Measurements from ENCODE around the gene ELFN2.

Gene ELFN2

GRCh38 chr22:37340331-37341262, 86.7 kb downstream of the ELFN2 start:
- H3K36me3 Mint-ChIP-seq (ENCODE audit: low read depth) = no peaks in the 10 kb centered on the region
- H3K4me3 Mint-ChIP-seq = no peak overlapping the region
- H3K27ac Mint-ChIP-seq = no peak overlapping the region
- TF ChIP-seq CTCF (IDR thresholded peaks at IDR 0.05) = no peak
- H3K4me1 Mint-ChIP-seq = peaks cover 21% of the 10 kb centered on the region
- peaks cover 86% of the 10 kb centered on the region for H3K27me3 Mint-ChIP-seq (ENCODE audit: low read depth, poor library complexity)
- peak; percentile 40 for DNase-seq
- no peaks in the 10 kb centered on the region for H3K9me3 Mint-ChIP-seq

GRCh38 chr22:37338539-37339246, 88.6 kb downstream of the ELFN2 start:
- H3K4me1 Mint-ChIP-seq = peaks cover 33% of the 10 kb centered on the region
- H3K27me3 Mint-ChIP-seq (ENCODE audit: low read depth, poor library complexity) = peaks cover 99% of the 10 kb centered on the region
- H3K27ac Mint-ChIP-seq = no peak overlapping the region

GRCh38 chr22:37337204-37337943, 89.9 kb downstream of the ELFN2 start:
- no peak for TF ChIP-seq CTCF (IDR thresholded peaks at IDR 0.05)
- Mint-ChIP-seq H3K4me1 (peaks cover 39% of the 10 kb centered on the region), H3K27ac (no peak overlapping the region), H3K4me3 (no peak overlapping the region), H3K27me3 (ENCODE audit: low read depth, poor library complexity) (peaks cover 100% of the 10 kb centered on the region), H3K9me3 (no peaks in the 10 kb centered on the region), H3K36me3 (ENCODE audit: low read depth) (no peaks in the 10 kb centered on the region)
- no peak for DNase-seq

More at GRCh38 chr22:37338539-37339246, 88.6 kb downstream of the ELFN2 start:
- TF ChIP-seq CTCF (IDR thresholded peaks at IDR 0.05) = no peak
- no peak for DNase-seq
- Mint-ChIP-seq H3K4me3 (no peak overlapping the region), H3K36me3 (ENCODE audit: low read depth) (no peaks in the 10 kb centered on the region), H3K9me3 (no peaks in the 10 kb centered on the region)

- Mint-ChIP-seq H3K4me3 (no peak overlapping the region), H3K4me1 (peaks cover 41% of the 10 kb centered on the region), H3K36me3 (ENCODE audit: low read depth) (no peaks in the 10 kb centered on the region), H3K27ac (no peak overlapping the region), H3K9me3 (no peaks in the 10 kb centered on the region), H3K27me3 (ENCODE audit: low read depth, poor library complexity) (peaks cover 99% of the 10 kb centered on the region)
- no peak for TF ChIP-seq CTCF (IDR thresholded peaks at IDR 0.05)
- DNase-seq = no peak
Observed at GRCh38 chr22:37336579-37336978, 90.7 kb downstream of the ELFN2 start.

- TF ChIP-seq CTCF (IDR thresholded peaks at IDR 0.05) = no peak
- peaks cover 38% of the 10 kb centered on the region for H3K4me1 Mint-ChIP-seq
- no peak overlapping the region for H3K4me3 Mint-ChIP-seq
- DNase-seq = peak; percentile 26
- no peaks in the 10 kb centered on the region for H3K9me3 Mint-ChIP-seq
- no peaks in the 10 kb centered on the region for H3K36me3 Mint-ChIP-seq (ENCODE audit: low read depth)
- no peak overlapping the region for H3K27ac Mint-ChIP-seq
- peaks cover 99% of the 10 kb centered on the region for H3K27me3 Mint-ChIP-seq (ENCODE audit: low read depth, poor library complexity)
Observed at GRCh38 chr22:37335806-37336199, 91.5 kb downstream of the ELFN2 start.
